ENCODE results near the gene FBXL14.

The FBXL14 gene

GRCh38 chr12:1594261-1595025 is at the start of gene FBXL14:
Gene FBXL14 (minus strand): TSS chr12:1594581. CDS start chr12:1594066, 515 bp downstream.
- DNase-seq (ENCODE audit: low read depth): peak; percentile 83

GRCh38 chr12:1643905-1644533 is 49.6 kb upstream of the FBXL14 start:
- no peak for DNase-seq (ENCODE audit: low read depth)

GRCh38 chr12:1643043-1643442 is 48.7 kb upstream of the FBXL14 start:
- DNase-seq (ENCODE audit: low read depth): no peak

GRCh38 chr12:1642513-1642912 is 48.1 kb upstream of the FBXL14 start:
- DNase-seq (ENCODE audit: low read depth): no peak

- DNase-seq (ENCODE audit: low read depth): no peak
Observed at GRCh38 chr12:1640328-1641234, 46.2 kb upstream of the FBXL14 start.

GRCh38 chr12:1639538-1639937 is 45.2 kb upstream of the FBXL14 start:
- no peak for DNase-seq (ENCODE audit: low read depth)

- no peak for DNase-seq (ENCODE audit: low read depth)
Observed at GRCh38 chr12:1638203-1638602, 43.8 kb upstream of the FBXL14 start.

GRCh38 chr12:1635301-1636095 is 41.1 kb upstream of the FBXL14 start:
- no peak for DNase-seq (ENCODE audit: low read depth)

GRCh38 chr12:1634590-1635191 is 40.3 kb upstream of the FBXL14 start:
- DNase-seq (ENCODE audit: low read depth): peak; percentile 25

- DNase-seq (ENCODE audit: low read depth): no peak
Observed at GRCh38 chr12:1634149-1634548, 39.8 kb upstream of the FBXL14 start.

GRCh38 chr12:1633459-1633858 is 39.1 kb upstream of the FBXL14 start:
- no peak for DNase-seq (ENCODE audit: low read depth)

- no peak for DNase-seq (ENCODE audit: low read depth)
Observed at GRCh38 chr12:1632702-1633101, 38.3 kb upstream of the FBXL14 start.

GRCh38 chr12:1630827-1631591 is 36.6 kb upstream of the FBXL14 start:
- DNase-seq (ENCODE audit: low read depth): no peak

- DNase-seq (ENCODE audit: low read depth): no peak
Observed at GRCh38 chr12:1630133-1630826, 35.9 kb upstream of the FBXL14 start.

- no peak for DNase-seq (ENCODE audit: low read depth)
Observed at GRCh38 chr12:1629338-1630132, 35.2 kb upstream of the FBXL14 start.

GRCh38 chr12:1628666-1629337 is 34.4 kb upstream of the FBXL14 start, which contains the start of gene WNT5B:
Gene WNT5B (plus strand): TSS chr12:1629231. CDS start chr12:1631355, 2,124 bp downstream.
- DNase-seq (ENCODE audit: low read depth): no peak

- DNase-seq (ENCODE audit: low read depth): no peak
Observed at GRCh38 chr12:1622406-1622805, 28.0 kb upstream of the FBXL14 start.

- DNase-seq (ENCODE audit: low read depth): no peak
Observed at GRCh38 chr12:1620092-1620491, 25.7 kb upstream of the FBXL14 start.
